ENCODE results near the gene ADAMTSL5. TPM values are rescaled to one million over a fixed set of nuclear protein-coding genes. Genes with fewer than 3 reads are reported as not detected.

The ADAMTSL5 gene
- total and polyA plus RNA-seq, 7 donors = 0.71 to 5.8 (median 1.7) TPM; not detected in 1

- no peak for TF ChIP-seq POLR2AphosphoS5 (IDR thresholded peaks at IDR 0.05)
- TF ChIP-seq CTCF (IDR thresholded peaks at IDR 0.05) = no peak
- no peak for TF ChIP-seq EP300 (IDR thresholded peaks at IDR 0.05)
- TF ChIP-seq POLR2A (IDR thresholded peaks at IDR 0.05) = no peak
- no peak for DNase-seq
- Histone ChIP-seq H3K4me1 (peaks cover 0 to 68% (median 63%) of the 10 kb centered on the region in 4 donors), H3K4me3 (no peak overlapping the region), H3K9me3 (no peaks in the 10 kb centered on the region), H3K27ac (no peak overlapping the region), H3K27me3 (peaks cover 62 to 79% (median 72%) of the 10 kb centered on the region in 3 donors), H3K36me3 (no peaks in the 10 kb centered on the region)
- intact Hi-C loops (cut with DNase I) = no loop called here
- 4 to 5% methylated on average over 36 of the region's 36 CpGs for WGBS, 2 donors
These were observed 45.7 kb downstream of the ADAMTSL5 start for GRCh38 chr19:1467215-1467489.

GRCh38 chr19:1466461-1467214 is 46.2 kb downstream of the ADAMTSL5 start:
- WGBS, 2 donors = 29 to 38% methylated on average over 70 of the region's 70 CpGs
- TF ChIP-seq CTCF (IDR thresholded peaks at IDR 0.05) (no peak), EP300 (IDR thresholded peaks at IDR 0.05) (no peak), POLR2AphosphoS5 (IDR thresholded peaks at IDR 0.05) (no peak), POLR2A (IDR thresholded peaks at IDR 0.05) (no peak)
- peaks cover 57 to 73% (median 67%) of the 10 kb centered on the region in 3 donors for H3K27me3 ChIP-seq
- H3K36me3 ChIP-seq = no peaks in the 10 kb centered on the region
- no peaks in the 10 kb centered on the region for H3K9me3 ChIP-seq
- H3K4me1 ChIP-seq = peaks cover 0 to 64% (median 60%) of the 10 kb centered on the region in 4 donors
- no peak for DNase-seq
- no peak overlapping the region for H3K27ac ChIP-seq
- intact Hi-C loops (cut with DNase I) = no loop called here
- no peak overlapping the region for H3K4me3 ChIP-seq

DNA sequence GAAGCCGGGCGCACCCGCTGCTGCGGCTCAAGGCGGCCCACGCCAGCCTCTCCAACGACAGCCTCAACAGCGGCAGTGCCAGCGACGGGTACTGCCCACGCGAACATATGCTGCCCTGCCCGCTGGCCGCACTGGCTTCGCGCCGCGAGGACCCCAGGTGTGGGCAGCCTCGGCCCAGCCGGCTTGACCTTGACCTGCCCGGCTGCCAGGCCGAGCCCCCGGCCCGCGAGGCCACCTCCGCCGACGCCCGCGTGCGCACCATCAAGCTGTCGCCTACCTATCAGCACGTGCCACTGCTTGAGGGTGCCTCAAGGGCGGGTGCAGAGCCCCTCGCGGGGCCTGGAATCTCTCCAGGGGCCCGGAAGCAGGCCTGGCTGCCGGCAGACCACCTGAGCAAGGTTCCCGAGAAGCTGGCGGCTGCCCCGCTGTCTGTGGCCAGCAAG is 46.8 kb downstream of the ADAMTSL5 start:
- TF ChIP-seq EP300 (IDR thresholded peaks at IDR 0.05) (no peak), CTCF (IDR thresholded peaks at IDR 0.05) (no peak), POLR2AphosphoS5 (IDR thresholded peaks at IDR 0.05) (no peak), POLR2A (IDR thresholded peaks at IDR 0.05) (no peak)
- Histone ChIP-seq H3K27me3 (peaks cover 51 to 67% (median 61%) of the 10 kb centered on the region in 3 donors), H3K4me3 (no peak overlapping the region), H3K27ac (no peak overlapping the region), H3K9me3 (no peaks in the 10 kb centered on the region), H3K4me1 (peaks cover 0 to 58% (median 54%) of the 10 kb centered on the region in 4 donors), H3K36me3 (peaks cover 0 to 2% (median 0%) of the 10 kb centered on the region in 4 donors)
- WGBS, 2 donors = 35 to 47% methylated on average over 41 of the region's 41 CpGs
- intact Hi-C loops (cut with DNase I) = no loop called here
- no peak for DNase-seq

GRCh38 chr19:1465191-1466016 is 47.4 kb downstream of the ADAMTSL5 start:
- intact Hi-C loops (cut with DNase I) = no loop called here
- Histone ChIP-seq H3K4me1 (peaks cover 0 to 52% (median 48%) of the 10 kb centered on the region in 4 donors), H3K4me3 (no peak overlapping the region), H3K9me3 (no peaks in the 10 kb centered on the region), H3K27ac (no peak overlapping the region), H3K27me3 (peaks cover 44 to 61% (median 55%) of the 10 kb centered on the region in 3 donors), H3K36me3 (peaks cover 0 to 9% (median 3%) of the 10 kb centered on the region in 4 donors)
- DNase-seq = no peak
- TF ChIP-seq EP300 (IDR thresholded peaks at IDR 0.05) (no peak), CTCF (IDR thresholded peaks at IDR 0.05) (peak in 3 of 4 experiments; percentile 23 to 44 (median 33)), POLR2AphosphoS5 (IDR thresholded peaks at IDR 0.05) (no peak), POLR2A (IDR thresholded peaks at IDR 0.05) (no peak)
- 25 to 42% methylated on average over 83 of the region's 83 CpGs for WGBS, 2 donors

Data from sigmoid colon (tissue), 7 donors.